Spleen (tissue), 7 donors: ENCODE data around the gene CCDC43.

ENCODE experiments used
- CTCF ChIP-seq, 11 experiments: fragments of 200-600 bp in 7 of 11; fragments of 450-650 bp in 4 of 11; sonication (generic) in 4 of 11; IDR thresholded peaks in 8 of 11; conservative IDR thresholded peaks in 3 of 11; 1 replicate in 7 of 11; 2 replicates in 4 of 11; pipeline versions ENCODE4 v1.4.0 to v1.8.0; 2016 to 2021; ENCODE audit warnings: antibody characterized with exemption in 11 of 11, inconsistent platforms in 4 of 11, mild to moderate bottlenecking in 1 of 11
- POLR2A ChIP-seq, 3 donors: fragments of 450-650 bp; IDR thresholded peaks; one replicate each; pipeline ENCODE4 v1.5.1; 2017; ENCODE audit warnings: antibody characterized with exemption in 3 of 3, mild to moderate bottlenecking in 1 of 3
- POLR2AphosphoS5 ChIP-seq, 3 donors: sonication (generic); formaldehyde crosslinking; IDR thresholded peaks; one replicate each; pipeline ENCODE4 v1.5.1; 2017; ENCODE audit warnings: antibody characterized with exemption in 3 of 3
- donor health status: DM: no; HTN: no; CAD: no; lungs with moderate emphysema.
- donor health status: DM: no; HTN: no; CAD: no.
- donor health status: DM: no; HTN: no; CAD: no.

DNA sequence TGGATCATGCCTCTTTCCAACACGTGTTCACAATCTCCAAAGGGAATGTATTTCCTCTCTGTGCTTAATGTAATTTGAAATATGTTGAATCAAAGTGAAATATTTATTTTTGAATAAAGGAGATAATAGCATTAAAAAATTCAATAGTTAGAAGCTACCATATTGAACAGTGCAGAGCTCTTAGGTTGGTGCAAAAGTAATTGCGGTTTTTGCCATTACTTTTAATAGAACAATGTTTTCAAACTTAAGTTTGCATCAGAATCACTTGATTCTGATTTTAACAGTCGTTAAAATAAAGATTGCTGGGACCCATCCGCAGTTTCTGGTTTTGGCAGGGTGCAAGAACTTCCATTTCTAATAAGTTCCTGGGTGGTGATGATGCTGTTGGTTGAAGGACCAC lies 43.3 kb downstream of the CCDC43 start:
- TF ChIP-seq CTCF (IDR thresholded peaks at IDR 0.05 in 8 of 11, conservative IDR thresholded peaks at IDR 0.05 in 3 of 11) = no peak
- no peak for TF ChIP-seq POLR2A (IDR thresholded peaks at IDR 0.05)
- TF ChIP-seq POLR2AphosphoS5 (IDR thresholded peaks at IDR 0.05) = no peak
